PC-9 (cell line): ENCODE measurements around the gene ZNF440.

Experiments
- EZH2 ChIP-seq: fragments of 200-600 bp; sonication (generic); IDR thresholded peaks from 2 replicates; pipeline ENCODE4 v1.8.0; 2017; ENCODE audit warnings: antibody characterized with exemption, low read depth
- TF ChIP-seq, protein P1 (sequence below): fragments of 200-600 bp; sonication (generic); conservative IDR thresholded peaks from 2 replicates; pipeline ENCODE4 v1.6.1; 2017; ENCODE audit warnings: mixed run types, antibody characterized with exemption, mild to moderate bottlenecking, moderate library complexity

DNA sequence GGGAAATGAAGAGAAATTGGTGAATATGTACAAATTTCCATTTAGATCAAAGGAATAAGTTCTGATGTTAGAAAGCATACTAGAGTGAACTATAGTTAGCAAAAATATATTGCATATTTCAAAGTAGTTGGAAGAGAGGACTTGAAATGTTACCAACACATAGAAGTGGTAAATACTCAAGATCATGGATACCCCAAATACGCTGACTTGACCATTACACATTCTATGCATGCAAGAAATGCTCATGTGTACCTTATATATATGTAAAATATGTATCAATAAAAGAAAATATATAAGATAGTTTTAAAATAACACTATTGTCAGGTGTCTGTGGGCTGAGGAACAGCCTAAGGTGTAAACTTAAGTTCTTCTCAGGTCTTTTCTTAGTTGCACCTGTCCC, 30.3 kb upstream of the ZNF440 start:
- TF ChIP-seq, protein P1, sequence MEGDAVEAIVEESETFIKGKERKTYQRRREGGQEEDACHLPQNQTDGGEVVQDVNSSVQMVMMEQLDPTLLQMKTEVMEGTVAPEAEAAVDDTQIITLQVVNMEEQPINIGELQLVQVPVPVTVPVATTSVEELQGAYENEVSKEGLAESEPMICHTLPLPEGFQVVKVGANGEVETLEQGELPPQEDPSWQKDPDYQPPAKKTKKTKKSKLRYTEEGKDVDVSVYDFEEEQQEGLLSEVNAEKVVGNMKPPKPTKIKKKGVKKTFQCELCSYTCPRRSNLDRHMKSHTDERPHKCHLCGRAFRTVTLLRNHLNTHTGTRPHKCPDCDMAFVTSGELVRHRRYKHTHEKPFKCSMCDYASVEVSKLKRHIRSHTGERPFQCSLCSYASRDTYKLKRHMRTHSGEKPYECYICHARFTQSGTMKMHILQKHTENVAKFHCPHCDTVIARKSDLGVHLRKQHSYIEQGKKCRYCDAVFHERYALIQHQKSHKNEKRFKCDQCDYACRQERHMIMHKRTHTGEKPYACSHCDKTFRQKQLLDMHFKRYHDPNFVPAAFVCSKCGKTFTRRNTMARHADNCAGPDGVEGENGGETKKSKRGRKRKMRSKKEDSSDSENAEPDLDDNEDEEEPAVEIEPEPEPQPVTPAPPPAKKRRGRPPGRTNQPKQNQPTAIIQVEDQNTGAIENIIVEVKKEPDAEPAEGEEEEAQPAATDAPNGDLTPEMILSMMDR: no peak
- TF ChIP-seq EZH2: no peak
